RWPE1 (cell line): ENCODE data around the gene ZBTB6.

Source experiments
- CTCF ChIA-PET: fragments of 350-600 bp; sonication (Branson Sonifier 250); formaldehyde crosslinking; extraction: SDS; loops from one replicate; lab custom pipeline; 2021; lab: Yijun Ruan, JAX
- POLR2A ChIA-PET: fragments of 400-600 bp; formaldehyde crosslinking; extraction: SDS; loops from one replicate; lab custom pipeline; 2020; ENCODE audit warnings: antibody characterized with exemption; ENCODE audit not compliant: low non-redundant PET; lab: Yijun Ruan, JAX
- DNase-seq: peaks from one replicate; pipeline ENCODE4 v3.0.0; 2012; ENCODE audit warnings: low spot score
- H3K27ac ChIP-seq: fragments of 450-650 bp; 2 replicates; pipeline ENCODE4 v1.5.1; 2017
- TF ChIP-seq, protein P1 (sequence below): fragments of 450-650 bp; conservative IDR thresholded peaks from 2 replicates; pipeline ENCODE4 v1.5.1; 2017; ENCODE audit warnings: low read depth, mild to moderate bottlenecking

Gene ZBTB6, protein sequence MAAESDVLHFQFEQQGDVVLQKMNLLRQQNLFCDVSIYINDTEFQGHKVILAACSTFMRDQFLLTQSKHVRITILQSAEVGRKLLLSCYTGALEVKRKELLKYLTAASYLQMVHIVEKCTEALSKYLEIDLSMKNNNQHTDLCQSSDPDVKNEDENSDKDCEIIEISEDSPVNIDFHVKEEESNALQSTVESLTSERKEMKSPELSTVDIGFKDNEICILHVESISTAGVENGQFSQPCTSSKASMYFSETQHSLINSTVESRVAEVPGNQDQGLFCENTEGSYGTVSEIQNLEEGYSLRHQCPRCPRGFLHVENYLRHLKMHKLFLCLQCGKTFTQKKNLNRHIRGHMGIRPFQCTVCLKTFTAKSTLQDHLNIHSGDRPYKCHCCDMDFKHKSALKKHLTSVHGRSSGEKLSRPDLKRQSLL

DNA sequence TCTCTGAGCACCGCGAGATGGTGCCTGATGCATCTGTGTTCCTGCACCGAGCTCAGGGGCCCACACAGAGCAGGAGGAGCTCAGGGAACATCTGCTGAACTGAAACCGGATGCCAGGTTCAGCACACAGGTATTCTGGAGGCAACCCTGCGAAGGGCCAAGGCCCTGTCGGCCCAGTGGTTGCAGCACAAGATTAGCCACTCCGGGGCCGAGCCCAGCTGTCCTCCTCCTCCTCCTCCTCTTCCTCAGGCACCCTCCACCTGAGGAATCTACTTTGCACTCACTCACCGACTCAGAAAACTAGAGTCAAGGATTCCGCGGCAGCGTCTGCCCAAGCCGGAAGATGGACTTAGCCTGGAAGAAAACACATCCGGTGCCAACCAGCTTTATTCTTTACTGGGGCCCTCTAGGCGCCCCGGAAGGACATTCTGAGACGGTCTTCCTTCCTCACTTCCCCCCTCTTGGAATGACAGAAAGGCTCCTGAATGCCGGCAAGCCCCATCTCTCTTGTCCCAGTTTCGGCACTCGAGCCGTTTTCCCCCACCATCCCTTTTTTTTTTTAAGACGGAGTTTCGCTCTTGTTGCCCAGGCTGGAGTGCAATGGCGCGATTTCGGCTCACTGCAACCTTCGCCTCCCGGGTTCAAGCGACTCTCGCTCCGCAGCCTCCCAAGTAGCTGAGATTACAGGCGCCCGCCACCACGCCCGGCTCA lies at the start of gene ZBTB6:
ZBTB6 (minus strand) TSS at position 360 of the 710 bp plus-strand sequence. CDS start 1,251 bp downstream, outside the sequence.
- ChIA-PET POLR2A (interaction anchor here (1.0 to 2.0 kb wide), 5 partner anchors 10 to 85 kb away, joined by 3 to 12 read pairs (median 7); partner anchors contain the start of genes PDCL and ZBTB26), CTCF (interaction anchor here (0.6 to 1.4 kb wide), 4 partner anchors 10 to 79 kb away, joined by 3 to 5 read pairs (median 3); no protein-coding TSS in a partner anchor)
- DNase-seq = peak; percentile 91

DNA sequence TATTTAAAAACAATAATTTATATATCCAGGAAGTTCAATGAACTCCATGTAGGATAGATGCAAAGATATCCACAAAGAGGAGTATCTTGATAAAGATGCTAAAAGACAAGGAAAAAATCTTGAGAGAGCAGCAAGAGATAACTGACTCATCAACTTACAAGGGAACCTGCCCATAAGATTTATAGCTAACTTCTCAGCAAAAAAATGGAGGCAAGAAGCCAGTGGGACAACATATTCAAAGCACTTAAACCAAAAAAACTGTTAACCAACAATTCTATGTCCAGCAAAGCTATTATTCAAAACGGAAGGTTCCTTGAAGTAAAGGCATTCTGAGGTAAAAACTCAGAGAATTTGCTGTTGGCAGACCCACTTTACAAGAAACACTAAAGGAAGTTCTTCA lies 48.0 kb upstream of the ZBTB6 start:
- no peak overlapping the region for H3K27ac ChIP-seq
- DNase-seq = no peak
- CTCF ChIA-PET = interaction anchor here (0.6 kb wide), 1 partner anchor 352 kb away, joined by 4 read pairs; no protein-coding TSS in a partner anchor
- POLR2A ChIA-PET = no interaction called here
- TF ChIP-seq, protein P1, sequence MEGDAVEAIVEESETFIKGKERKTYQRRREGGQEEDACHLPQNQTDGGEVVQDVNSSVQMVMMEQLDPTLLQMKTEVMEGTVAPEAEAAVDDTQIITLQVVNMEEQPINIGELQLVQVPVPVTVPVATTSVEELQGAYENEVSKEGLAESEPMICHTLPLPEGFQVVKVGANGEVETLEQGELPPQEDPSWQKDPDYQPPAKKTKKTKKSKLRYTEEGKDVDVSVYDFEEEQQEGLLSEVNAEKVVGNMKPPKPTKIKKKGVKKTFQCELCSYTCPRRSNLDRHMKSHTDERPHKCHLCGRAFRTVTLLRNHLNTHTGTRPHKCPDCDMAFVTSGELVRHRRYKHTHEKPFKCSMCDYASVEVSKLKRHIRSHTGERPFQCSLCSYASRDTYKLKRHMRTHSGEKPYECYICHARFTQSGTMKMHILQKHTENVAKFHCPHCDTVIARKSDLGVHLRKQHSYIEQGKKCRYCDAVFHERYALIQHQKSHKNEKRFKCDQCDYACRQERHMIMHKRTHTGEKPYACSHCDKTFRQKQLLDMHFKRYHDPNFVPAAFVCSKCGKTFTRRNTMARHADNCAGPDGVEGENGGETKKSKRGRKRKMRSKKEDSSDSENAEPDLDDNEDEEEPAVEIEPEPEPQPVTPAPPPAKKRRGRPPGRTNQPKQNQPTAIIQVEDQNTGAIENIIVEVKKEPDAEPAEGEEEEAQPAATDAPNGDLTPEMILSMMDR = no peak

More for the DNA sequence above, at the start of gene ZBTB6:
- TF ChIP-seq, protein P1 = no peak
- H3K27ac ChIP-seq = peak within 1 kb of the TSS; percentile 94

DNA sequence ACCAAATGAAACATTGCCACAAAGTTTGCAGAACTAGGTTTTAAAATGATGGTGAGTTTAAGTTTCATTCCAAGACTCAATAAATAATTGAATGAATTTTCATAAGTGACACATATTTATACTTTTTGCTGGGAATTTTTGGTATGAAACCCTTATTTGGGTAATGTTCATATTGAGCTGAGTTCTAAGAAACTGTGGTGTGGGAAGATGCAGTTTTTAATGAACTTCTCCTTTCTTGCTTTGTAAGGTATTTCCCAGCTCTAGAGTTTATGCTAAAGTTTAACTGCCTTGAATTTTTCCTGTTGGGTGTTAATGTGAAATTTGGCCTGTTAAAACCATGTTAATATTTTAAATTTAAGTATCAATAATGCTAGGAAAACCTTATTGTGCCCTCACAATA lies 42.8 kb upstream of the ZBTB6 start:
- POLR2A ChIA-PET = no interaction called here
- DNase-seq = no peak
- CTCF ChIA-PET = no interaction called here
- TF ChIP-seq, protein P1 = no peak
- H3K27ac ChIP-seq = no peak overlapping the region

DNA sequence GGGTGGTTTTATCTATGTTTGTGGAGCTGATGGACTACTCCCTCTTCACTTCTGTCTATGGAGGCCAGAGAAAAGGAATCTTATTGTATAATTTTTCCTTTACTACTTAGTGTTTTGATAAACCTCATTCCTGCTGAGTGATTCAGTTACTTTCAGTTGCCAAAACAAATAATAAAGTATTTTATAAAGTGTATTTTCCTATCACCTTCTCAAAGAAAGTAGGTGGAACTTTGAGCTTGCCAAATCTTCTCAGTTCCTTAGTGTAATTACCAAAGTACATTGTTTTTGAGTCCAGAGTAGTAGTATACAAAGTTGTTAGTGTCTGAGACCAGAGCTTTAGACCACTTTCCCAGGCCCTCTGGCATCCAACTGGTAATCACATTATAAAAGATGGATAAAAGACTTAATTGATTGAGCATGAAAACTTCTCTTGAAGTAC lies 41.1 kb upstream of the ZBTB6 start:
- ChIA-PET POLR2A (interaction anchor here (0.6 kb wide), 1 partner anchor 13 kb away, joined by 4 read pairs; the partner anchor contains the start of gene RABGAP1), CTCF (interaction anchor here (0.6 kb wide), 2 partner anchors 37 to 615 kb away, joined by 3 to 4 read pairs; no protein-coding TSS in a partner anchor)
- TF ChIP-seq, protein P1 = no peak
- peak; percentile 68 for DNase-seq
- no peak overlapping the region for H3K27ac ChIP-seq

DNA sequence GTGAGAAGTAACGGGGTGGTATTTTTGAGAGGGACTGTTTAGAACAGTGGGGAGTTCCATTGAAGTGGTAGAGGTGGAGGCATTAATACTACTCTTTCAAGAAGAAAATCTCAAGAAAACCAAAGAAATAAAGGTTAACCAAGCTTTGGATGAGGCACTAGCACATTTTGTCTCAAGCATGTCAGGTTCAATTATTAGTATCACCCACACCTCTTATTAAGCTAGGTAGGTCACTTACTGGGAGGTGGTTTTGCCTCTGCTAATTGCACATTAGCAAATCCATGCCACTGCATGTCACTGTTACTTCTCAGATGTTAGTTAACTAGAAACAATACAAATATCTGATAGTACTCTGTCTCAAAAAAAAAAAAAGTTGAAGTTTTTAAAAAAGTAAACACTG lies 37.9 kb upstream of the ZBTB6 start:
- ChIA-PET POLR2A (no interaction called here), CTCF (no interaction called here)

More for the DNA sequence above, 37.9 kb upstream of the ZBTB6 start:
- no peak for DNase-seq
- no peak overlapping the region for H3K27ac ChIP-seq
- TF ChIP-seq, protein P1 = no peak
